ENCODE measurements around the gene LRRC61.
"Not testable (repeated sequence)": the region's sequence is repeated elsewhere in the genome, so short reads cannot be mapped to it uniquely, and the experiment has no call there.

The LRRC61 gene, protein sequence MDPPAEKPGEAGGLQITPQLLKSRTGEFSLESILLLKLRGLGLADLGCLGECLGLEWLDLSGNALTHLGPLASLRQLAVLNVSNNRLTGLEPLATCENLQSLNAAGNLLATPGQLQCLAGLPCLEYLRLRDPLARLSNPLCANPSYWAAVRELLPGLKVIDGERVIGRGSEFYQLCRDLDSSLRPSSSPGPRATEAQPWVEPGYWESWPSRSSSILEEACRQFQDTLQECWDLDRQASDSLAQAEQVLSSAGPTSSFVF

DNA sequence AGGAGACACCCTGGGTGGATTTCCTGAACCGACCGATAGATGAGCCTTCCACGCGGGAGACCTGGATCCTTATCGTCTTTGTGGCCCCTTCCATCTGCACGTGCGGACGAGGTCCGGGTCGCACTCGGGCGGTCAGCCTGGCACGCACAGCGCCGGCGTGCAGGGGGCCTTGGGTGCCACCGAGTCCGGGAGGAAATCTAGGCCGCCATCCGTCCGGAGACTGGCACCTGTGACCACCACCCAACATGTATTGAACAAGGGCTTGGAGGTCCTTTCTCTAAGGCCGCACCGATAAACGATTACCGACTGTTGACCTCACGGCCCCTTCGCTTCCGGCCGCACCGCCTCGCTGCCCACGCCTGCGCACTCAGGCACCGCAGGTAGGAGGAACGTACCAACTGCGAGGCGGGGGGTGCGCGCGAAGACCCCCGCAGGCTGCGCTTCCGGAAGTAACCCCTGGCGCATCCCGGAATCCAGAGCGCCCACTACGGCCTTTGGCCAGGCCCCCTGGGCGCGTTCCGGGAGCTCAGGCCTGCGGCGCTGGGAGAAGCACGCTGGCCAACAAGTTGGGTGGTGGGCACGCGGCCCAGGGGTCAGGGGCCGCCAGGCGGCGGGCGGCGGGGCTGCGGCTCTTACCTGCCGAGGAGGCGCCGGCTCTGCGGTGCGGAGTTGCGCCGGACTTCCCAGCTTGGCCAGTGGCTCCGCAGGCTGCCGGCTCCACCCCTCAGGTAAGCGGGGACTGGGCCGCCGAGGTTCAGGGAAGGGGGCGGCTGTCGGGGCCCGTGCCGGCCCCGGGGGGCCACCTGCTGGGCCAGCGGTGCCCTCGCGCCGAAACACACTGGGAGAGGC lies at the start of gene LRRC61, which contains the start of gene ACTR3C:
LRRC61 (plus strand) TSS at position 523 of the 849 bp plus-strand sequence. CDS start 13,507 bp downstream, outside the sequence.
ACTR3C (minus strand) TSS at position 713 of the 849 bp plus-strand sequence. CDS start 28,249 bp downstream, outside the sequence.
- DNase-seq (ENCODE audit: low read depth, low spot score): no peak

DNA sequence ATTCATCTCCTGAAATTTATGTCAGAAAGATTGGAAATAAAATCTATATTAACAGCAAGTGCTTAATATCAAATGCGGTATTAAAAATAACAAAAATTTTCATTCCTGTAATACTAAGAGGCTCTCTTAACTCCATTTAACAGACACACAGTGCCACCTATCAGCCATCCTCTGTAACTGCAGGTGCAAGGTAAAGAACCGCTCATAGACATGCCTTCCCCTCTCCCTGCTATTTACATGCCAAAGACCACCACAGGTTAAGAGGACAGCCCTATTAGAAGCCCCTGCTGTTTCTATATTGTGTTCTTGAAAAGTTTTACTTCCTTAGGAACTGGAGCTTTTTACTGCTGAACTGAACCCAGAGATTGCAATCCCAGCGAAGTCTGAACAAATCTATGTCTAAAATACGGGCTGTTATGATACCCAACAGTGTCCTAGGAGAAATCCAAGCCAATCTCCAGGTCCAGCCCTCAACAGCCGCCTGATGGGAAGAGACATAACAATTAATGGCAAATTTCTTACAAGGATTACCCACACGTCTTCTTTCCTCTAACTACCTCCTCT lies 46.9 kb upstream of the LRRC61 start:
- not testable (repeated sequence) for DNase-seq (ENCODE audit: low read depth, low spot score)

DNA sequence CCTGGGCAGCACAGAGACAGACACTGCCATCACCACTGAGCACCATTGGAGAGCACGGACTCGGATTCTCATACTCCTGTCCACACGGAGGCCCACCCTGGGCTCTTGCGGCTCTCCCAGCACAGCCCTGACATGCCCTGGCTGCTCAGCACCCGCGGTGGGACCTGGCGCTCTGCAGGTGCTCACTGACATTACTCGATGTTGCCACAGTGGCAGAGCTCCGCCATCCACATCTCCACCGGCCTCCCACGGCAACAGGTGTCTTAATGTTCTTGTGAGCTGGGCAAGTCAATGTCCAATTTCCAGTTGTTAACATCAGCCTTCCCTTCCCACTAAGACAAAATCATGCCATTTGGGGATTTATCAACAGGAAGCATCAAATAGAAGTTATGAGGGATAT lies 44.8 kb upstream of the LRRC61 start:
- DNase-seq (ENCODE audit: low read depth, low spot score): not testable (repeated sequence)

DNA sequence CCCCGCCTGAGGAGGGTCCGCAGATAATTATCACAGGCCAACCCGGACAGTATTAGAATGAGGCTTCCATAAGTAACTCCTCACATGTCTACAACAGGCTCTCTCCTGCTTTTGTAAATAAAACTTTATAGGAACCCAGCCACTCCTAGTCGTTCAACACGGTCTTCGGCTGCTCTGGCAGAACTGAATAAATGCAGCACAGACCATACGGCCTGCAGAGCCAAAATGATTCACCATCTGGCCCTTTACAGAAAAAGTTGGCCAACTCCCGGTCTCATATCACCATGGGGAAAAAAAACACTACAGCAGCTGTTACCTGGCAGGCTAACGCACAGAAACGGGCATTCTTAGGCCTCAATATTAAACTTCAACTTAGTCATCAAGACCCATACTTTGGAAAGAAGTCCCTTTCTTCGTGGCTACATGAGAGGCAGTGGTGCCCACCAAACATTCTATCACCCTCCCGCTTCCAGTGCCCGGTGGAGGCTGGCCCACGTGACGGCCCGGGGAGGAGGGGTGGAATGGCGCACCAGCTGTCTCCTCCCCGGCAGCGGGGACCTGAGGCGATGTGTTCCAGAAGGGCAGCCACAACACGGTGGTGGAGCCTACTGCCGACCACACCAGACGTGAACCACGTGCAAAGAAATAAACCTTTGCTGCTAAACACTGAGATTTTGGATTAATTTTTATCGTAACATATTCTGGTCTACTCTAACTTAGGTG lies 41.3 kb upstream of the LRRC61 start:
- not testable (repeated sequence) for DNase-seq (ENCODE audit: low read depth, low spot score)

DNA sequence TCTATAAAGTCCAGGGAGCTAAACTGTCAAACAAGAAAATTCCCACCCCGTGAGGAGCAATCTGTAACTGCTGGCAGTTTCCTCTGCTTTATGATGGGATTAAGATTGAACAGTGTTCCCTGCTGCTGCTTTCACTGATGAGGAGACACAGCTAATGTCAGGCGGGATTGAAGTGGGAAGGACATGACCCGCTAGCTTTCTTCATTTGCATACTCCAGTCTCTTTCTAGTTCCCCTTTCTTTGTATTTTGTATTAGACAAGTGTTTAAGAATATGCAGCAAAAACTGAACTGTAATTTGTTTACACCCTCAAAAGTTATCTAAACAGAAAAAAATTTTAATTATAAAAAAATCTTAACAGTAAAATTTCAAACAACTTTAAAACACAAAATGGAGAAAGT lies 40.0 kb upstream of the LRRC61 start:
- not testable (repeated sequence) for DNase-seq (ENCODE audit: low read depth, low spot score)

DNA sequence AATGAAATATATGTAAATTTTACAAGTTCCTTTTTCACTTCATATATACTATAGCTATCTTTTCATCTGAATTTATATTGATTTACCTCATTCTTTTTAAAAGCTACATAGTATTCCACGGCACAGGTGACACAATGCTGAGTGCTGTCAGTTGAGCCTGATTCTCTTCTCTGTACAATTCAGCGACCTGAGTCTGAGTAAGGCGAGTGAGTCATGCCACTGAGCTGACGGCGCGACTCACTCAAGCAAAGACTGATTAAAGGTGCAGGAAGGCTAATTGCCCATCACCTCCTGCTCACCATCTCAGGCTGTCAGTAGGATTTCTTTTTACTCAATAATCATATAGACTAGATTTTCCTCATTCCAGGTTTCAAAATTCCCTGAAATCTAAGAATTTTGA lies 39.5 kb upstream of the LRRC61 start:
- not testable (repeated sequence) for DNase-seq (ENCODE audit: low read depth, low spot score)

DNA sequence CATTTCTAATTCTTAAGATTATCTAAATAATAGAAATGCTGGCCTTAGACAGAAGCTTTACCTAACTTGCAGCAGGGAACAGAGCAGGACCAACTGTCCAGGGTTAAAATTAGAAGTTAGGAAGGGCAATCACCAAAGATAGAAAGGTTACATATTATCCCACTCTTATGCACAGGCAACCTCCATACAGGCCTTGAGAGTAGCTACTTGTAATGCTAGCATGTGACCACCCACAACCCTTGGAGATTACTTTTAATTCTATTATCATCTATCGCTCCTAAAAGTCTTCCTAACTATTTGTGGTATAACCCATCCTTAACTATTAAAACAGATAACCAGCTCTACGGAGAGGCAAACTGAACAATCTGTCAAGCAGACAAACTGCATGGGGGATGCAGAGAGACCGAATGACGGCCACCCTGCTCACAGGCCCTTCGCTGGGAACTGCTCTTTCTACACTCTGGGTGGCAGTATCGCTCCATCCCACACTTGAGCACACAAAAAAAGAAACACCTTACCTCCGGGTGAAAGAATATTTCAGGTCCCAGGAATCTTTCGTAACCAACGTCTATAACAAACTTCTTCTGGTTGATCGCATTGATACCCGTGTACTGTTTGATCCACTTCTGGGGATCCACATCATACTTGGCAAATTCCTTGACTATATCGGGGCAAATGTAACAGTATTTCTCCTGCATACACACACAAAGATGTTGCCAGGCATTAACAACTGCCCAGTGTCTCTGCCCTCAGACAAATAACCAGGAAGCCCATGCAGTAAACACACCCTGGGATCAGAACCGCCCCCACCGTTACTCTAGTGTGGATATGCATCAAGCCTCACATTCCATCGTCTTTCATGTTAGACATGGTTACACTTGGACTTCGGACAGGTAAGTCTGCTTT lies 37.1 kb upstream of the LRRC61 start:
- DNase-seq (ENCODE audit: low read depth, low spot score): not testable (repeated sequence)

DNA sequence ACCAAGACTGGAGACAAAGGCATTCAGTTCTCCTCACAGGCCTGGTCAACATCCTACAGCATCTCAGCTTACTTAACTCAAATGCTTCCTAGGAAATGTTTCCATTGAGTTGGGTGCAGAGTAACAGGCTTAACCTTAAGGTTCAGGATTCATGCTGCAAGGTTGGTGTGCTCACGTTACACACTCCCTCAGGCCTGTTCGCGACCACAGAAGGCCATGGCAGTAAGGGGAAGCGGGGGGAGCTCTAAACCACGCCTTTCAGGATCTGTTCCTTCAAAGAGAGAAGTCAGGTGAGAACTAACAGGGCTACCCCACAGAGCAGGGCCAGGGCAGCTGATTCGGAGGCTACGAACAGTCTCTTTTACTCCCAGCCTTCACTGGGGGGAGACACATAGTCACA lies 35.3 kb upstream of the LRRC61 start:
- DNase-seq (ENCODE audit: low read depth, low spot score): not testable (repeated sequence)

DNA sequence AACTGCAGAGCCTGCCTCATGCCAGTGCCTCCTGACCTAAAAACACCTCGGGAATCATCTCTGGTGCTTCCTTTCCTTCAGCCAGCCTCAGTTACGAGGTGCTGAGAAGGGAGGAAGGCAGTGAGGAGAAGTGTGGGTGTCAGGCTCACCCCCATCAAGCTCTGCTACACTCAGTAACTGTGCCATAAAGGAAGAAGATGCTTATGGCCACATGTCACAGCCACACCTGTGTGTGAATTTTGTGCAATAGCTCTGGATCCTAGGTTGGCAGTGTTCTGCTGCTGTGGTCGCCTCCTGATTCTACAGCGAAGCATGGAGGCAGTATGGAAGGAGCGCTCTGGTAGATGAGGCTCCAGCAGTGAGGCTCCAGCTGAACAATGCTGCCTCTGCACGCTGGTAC lies 34.3 kb upstream of the LRRC61 start:
- DNase-seq (ENCODE audit: low read depth, low spot score): not testable (repeated sequence)

DNA sequence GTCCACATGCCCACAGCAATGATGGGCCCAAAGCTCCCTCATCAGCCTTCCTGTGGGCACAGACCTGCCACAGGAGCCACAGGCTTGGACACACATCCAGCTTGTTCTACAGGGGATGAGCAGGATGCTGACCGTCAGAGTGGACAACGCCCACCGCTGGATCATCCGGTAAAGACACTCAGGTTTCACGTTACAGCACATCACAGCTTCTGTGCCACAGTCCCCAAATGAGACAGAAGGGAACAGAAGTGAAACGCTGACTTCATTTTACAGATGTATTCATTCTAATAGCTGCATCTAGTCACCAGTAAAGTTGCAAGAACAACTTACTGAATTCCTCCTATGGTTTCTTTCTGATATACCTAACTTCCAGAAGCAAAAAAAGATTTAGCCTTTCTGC lies 32.8 kb upstream of the LRRC61 start:
- DNase-seq (ENCODE audit: low read depth, low spot score): not testable (repeated sequence)

DNA sequence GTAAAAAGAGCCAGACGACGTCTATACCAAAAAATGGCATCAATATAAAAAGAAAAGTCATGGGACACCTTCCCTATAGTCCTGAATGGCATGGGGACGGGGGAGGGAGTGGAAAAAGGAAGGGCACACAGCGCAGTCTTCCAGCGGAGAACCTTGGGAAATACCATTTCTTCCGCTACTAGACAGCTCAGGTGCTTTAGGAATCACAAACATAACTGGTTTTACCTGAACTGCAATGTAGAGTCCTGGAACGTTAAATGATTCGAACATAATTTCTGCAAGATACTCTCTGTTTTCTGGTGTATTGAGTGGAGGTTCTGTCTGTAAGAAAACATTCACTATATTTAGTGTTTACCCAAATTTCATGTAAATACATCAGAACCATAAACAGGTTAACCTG lies 28.1 kb upstream of the LRRC61 start:
- DNase-seq (ENCODE audit: low read depth, low spot score): not testable (repeated sequence)

DNA sequence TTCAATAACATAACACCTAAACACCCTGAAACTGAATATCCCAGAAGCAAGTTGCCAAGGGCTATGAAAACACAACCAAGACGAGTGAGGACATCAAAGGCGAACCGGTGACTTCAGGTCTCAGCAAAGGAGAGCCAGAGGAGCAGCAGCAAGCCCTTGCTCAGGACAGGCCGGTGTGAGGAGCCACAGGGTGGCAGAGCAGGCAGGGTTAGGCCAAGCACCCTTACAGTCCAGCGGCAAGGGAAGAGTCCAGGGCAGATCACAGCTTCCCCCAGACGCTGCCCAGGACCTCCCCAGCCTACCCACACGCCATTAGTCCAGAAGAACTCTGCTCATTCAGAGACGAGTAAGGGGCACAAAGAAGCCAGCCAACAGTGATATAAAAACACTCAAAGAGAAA lies 27.5 kb upstream of the LRRC61 start:
- DNase-seq (ENCODE audit: low read depth, low spot score): not testable (repeated sequence)

DNA sequence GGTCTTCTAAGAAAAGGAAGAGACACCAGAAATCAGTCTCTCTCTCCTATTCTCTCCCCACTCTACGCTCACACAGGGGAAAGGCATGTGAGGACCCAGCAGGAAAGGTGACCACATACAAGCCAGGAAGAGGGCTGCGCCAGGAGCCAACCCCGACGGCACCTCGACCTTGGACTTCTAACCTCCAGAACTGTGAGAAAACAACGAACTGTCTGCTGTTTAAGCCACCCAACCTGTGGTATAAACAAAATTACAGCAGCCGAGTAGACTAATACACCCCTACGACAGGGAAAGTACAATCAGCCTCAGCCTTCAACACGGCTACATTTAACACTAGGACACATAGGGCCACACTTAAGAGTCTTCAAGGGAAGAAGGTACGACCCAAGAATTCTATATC lies 26.4 kb upstream of the LRRC61 start:
- not testable (repeated sequence) for DNase-seq (ENCODE audit: low read depth, low spot score)

DNA sequence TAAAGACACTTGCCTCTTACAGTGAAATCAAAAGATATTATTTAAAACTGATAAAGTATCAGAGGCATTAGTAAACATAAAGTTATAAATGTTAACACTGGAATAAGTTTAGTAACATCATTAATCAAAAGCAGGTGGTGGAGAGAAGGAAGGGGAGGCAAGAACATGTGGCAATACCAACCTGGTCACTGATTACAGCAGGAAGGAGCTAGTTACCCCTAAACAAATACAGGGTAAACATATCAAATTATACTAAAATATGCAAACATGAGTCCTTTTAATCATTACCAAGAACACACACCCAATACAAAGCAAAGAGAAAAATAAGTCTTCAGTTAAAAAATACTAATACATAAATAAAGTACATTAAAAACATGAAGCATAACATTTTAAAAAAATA lies 25.2 kb upstream of the LRRC61 start:
- not testable (repeated sequence) for DNase-seq (ENCODE audit: low read depth, low spot score)

DNA sequence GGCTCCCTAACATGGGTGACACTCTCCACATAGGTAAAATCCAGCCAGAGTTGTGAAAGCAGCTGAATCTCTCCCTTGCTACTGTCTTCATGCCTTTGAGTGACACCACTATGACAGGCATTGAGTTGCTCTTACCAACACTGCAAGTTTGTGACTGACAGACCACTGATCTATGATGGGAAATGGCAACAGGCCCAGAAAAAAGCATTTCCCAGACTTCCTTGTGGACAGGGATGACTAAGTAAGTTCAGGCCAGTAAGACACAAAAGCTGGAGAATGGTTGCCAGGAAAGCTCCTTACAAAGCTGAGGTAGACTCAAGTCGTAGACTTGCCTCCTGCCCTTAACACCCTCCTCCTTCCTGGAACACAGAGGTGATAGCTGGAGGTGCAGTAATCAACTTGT lies 20.2 kb upstream of the LRRC61 start:
- not testable (repeated sequence) for DNase-seq (ENCODE audit: low read depth, low spot score)

DNA sequence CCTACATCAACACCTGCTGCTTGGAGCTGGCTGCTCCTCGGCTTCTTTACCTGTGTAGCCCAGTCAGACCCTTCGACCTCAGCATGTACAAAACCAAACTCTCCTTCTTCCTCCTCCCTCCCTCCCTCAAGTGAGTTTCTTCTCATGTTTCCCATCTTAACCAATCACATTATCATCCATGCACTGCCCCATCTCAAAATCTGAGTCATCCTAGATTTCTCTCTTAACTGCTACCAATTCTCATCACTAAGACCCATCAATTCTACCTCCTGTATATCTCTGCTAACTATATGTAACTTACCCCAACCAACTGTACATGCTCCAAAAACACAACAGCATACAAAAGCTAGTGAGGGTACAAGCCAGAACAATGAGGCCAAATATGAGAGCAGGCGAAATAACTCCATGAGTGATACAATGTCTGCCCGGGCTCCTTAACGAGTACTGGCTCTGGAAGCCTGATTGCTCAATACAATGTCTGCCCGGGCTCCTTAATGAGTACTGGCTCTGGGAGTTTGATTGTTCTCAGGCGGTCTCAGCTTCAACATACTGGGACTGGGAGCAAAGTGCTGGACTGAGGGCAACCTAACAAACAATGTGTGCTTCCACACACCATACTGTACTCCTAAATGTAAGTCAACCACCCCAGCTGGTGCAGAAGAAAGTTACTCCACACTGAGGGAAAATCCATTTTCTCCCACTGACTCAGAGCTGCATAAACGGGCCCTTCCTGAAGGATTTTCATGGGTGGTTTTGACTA lies 18.5 kb upstream of the LRRC61 start:
- not testable (repeated sequence) for DNase-seq (ENCODE audit: low read depth, low spot score)

DNA sequence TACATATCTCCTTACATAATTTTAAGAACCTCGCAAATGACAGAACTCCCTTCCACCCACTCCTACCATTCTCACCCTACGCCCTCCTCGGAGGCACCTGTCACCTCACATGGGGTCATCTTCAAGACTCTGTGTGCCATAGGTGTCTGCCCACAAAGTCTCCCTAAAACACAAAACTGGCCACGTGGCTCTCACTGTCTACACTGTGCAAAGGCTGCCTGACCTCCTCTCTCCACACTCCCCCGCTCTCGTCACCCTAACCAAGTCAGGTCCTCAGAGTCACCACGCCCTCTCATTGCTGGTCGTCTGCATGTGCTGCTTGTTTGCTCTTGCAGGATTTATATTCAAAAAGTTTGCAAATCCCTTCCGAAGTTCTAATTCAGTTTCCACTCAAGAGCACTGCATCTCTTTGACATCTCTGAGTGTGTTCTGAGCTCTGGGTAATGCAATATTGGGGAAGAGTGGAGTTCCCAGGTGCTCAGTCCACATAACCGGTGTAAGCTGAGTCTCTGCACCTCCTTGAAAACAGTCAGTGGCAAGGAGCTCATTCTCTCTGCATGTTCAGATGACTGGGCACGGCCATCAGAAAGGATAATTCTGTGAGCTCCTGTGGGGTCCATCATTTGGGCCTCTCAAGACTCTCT lies 17.8 kb upstream of the LRRC61 start:
- not testable (repeated sequence) for DNase-seq (ENCODE audit: low read depth, low spot score)

DNA sequence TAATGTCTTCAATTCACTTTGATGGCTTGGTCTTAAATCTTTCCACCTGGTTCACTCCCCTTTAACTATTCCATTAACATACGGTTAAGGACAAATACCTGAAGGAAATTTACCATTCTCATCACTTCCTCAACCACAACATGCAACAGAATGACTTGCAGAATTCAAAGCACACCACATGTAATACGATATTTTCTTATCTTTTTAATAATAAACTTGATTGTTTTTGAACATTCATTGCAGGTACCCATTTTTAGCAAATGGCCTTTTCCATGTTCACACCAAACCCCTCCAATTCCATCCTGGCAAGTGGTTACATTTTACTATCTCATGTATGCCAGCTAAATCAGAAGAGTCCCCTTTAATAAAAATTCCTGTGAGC lies 17.3 kb upstream of the LRRC61 start:
- DNase-seq (ENCODE audit: low read depth, low spot score): not testable (repeated sequence)

DNA sequence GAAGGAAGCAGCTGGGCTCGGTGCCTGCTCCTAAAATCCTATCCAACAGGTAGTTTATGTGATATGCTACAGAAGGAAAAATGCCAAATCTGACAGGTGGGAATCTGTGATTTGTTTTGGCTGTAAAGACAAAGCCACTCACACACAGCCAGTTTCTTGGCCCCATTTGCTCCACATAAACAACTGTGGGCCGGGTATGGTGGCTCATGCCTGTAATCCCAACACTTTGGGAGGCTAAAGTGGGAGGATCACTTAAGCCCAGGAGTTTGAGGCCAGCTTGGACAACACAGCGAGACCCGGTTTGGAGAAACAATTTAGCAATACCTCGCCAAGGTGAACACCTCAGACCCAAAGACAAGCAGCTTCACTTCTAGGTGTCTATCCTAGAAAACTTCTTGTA lies 16.8 kb upstream of the LRRC61 start:
- not testable (repeated sequence) for DNase-seq (ENCODE audit: low read depth, low spot score)

Data from smooth muscle cell of the brain vasculature (primary cell).